Gastrocnemius medialis (tissue), 4 donors: ENCODE results near the gene TRIM61. TPM values are rescaled to one million over a fixed set of nuclear protein-coding genes. Genes with fewer than 3 reads are reported as not detected.
"Not testable (repeated sequence)": the region's sequence is repeated elsewhere in the genome, so short reads cannot be mapped to it uniquely, and the experiment has no call there.

ENCODE experiments used
- ATAC-seq, 2 donors: fragments of 150-250 bp; one replicate each; pipeline ENCODE4 v1.9.1; 2016
- DNase-seq, 2 donors: peaks; one replicate each; pipeline ENCODE4 v3.0.0-alpha.2; 2019
- H3K27ac ChIP-seq, 4 donors: fragments of 200-600 bp; sonication (generic); 1 replicate in 1 of 4; 2 replicates in 3 of 4; pipeline ENCODE4 v1.5.1; 2016 to 2018; ENCODE audit warnings: mild to moderate bottlenecking in 2 of 4, moderate library complexity in 1 of 4
- H3K27me3 ChIP-seq, 3 donors: fragments of 200-600 bp; sonication (generic) in 2 of 3; 1 replicate in 1 of 3; 2 replicates in 2 of 3; pipeline versions ENCODE4 v1.5.1 to v1.6.0; 2016 to 2019; ENCODE audit warnings: mild to moderate bottlenecking in 1 of 3, moderate library complexity in 1 of 3
- H3K36me3 ChIP-seq, 2 donors: fragments of 200-600 bp; sonication (generic) in 1 of 2; one replicate each; pipeline ENCODE4 v1.5.1; 2017 to 2018
- H3K4me1 ChIP-seq, 2 donors: fragments of 200-600 bp; sonication (generic) in 1 of 2; one replicate each; pipeline ENCODE4 v1.5.1; 2016 to 2017; ENCODE audit warnings: mild to moderate bottlenecking in 2 of 2
- H3K4me3 ChIP-seq, 4 donors: fragments of 200-600 bp; sonication (generic) in 3 of 4; 1 replicate in 1 of 4; 2 replicates in 3 of 4; pipeline ENCODE4 v1.5.1; 2016 to 2019; ENCODE audit warnings: mild to moderate bottlenecking in 2 of 4
- H3K9me3 ChIP-seq, 3 donors: fragments of 200-600 bp; sonication (generic) in 2 of 3; 1 replicate in 1 of 3; 2 replicates in 2 of 3; pipeline ENCODE4 v1.5.1; 2016 to 2019
- POLR2A ChIP-seq, 2 donors: fragments of 450-650 bp; IDR thresholded peaks; one replicate each; pipeline ENCODE4 v1.6.1; 2017; ENCODE audit warnings: antibody characterized with exemption in 2 of 2, mild to moderate bottlenecking in 2 of 2, moderate library complexity in 2 of 2
- in situ Hi-C, 4 donors: fragments of 200-750 bp; cut with MboI; loops; one replicate each; pipeline versions ENCODE4 v1.15.0 to v1.8.0; 2017; ENCODE audit warnings: low sequenced_read_pairs in 4 of 4
- intact Hi-C: fragments of 100-400 bp; cut with DNase I; formaldehyde crosslinking; loops from one replicate; pipeline ENCODE4 v1.15.1; 2023; ENCODE audit warnings: low total_unique reads
- total RNA-seq, 4 donors: library from RNA; depleted of rRNA; stranded (reverse); fragments of >200 nt; gene quantifications; one replicate each; pipeline versions ENCODE4 v1.1.0 to v1.2.3, GENCODE V29; 2016
- TF ChIP-seq, protein P1 (sequence below), 5 experiments: fragments of 450-650 bp in 3 of 5; fragments of 200-600 bp in 2 of 5; sonication (generic) in 2 of 5; IDR thresholded peaks in 4 of 5; conservative IDR thresholded peaks in 1 of 5; 1 replicate in 4 of 5; 2 replicates in 1 of 5; pipeline ENCODE4 v1.5.1; 2016 to 2019; ENCODE audit warnings: antibody characterized with exemption in 5 of 5, mild to moderate bottlenecking in 3 of 5, moderate library complexity in 3 of 5

The TRIM61 gene
- total RNA-seq, 4 donors from 2014 or later: 0.46 TPM; not detected in 3

DNA sequence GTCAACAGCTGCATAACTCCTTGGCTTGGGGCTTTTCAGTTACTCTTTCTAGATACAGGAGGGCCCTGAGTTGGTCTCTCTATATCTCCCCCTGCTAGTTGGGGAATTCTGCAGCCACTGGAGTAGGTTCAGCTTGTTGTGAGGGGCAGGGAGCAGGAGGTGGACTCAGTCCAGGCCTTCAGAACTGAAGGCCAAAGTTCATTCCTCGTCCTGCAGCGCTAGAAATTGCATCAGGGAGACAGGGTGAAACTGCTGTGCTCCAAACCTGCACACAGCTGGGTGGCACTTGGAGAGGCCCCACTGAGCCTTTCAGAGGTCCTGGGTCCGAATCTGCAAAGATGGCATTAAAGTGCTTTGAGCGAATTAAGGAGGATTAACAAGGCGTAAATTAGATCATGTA lies 29.4 kb upstream of the TRIM61 start:
- Histone ChIP-seq H3K4me3 (no peak overlapping the region), H3K9me3 (no peaks in the 10 kb centered on the region), H3K27me3 (no peaks in the 10 kb centered on the region), H3K36me3 (no peaks in the 10 kb centered on the region), H3K4me1 (no peaks in the 10 kb centered on the region), H3K27ac (no peak overlapping the region)
- ATAC-seq: no peak
- in situ Hi-C loops: no loop called here
- DNase-seq: no peak
- intact Hi-C loops: no loop called here
- TF ChIP-seq, protein P1, sequence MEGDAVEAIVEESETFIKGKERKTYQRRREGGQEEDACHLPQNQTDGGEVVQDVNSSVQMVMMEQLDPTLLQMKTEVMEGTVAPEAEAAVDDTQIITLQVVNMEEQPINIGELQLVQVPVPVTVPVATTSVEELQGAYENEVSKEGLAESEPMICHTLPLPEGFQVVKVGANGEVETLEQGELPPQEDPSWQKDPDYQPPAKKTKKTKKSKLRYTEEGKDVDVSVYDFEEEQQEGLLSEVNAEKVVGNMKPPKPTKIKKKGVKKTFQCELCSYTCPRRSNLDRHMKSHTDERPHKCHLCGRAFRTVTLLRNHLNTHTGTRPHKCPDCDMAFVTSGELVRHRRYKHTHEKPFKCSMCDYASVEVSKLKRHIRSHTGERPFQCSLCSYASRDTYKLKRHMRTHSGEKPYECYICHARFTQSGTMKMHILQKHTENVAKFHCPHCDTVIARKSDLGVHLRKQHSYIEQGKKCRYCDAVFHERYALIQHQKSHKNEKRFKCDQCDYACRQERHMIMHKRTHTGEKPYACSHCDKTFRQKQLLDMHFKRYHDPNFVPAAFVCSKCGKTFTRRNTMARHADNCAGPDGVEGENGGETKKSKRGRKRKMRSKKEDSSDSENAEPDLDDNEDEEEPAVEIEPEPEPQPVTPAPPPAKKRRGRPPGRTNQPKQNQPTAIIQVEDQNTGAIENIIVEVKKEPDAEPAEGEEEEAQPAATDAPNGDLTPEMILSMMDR (IDR thresholded peaks at IDR 0.05 in 4 of 5, conservative IDR thresholded peaks at IDR 0.05 in 1 of 5): no peak
- TF ChIP-seq POLR2A (IDR thresholded peaks at IDR 0.05): no peak

DNA sequence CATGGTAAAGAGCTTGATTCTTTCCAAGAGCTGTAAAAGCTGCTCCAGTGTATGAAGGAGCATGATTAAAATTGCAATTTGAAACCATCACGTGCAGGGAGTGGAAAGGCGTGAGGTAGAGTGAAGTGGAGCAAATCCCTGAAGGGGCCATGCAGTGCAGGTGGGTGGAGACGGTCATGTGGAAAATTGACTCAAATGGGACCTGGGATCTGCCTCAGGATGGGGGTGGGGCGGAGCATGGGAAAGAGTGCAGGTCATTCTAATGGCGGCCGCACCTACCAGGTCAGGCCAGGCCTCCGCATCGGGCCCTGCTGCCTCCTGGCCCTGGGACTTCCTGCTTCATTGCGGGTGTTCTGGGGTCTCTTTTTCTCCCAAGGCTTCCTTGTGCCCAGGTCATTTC lies 29.0 kb upstream of the TRIM61 start:
- Histone ChIP-seq H3K27ac (no peak overlapping the region), H3K4me1 (no peaks in the 10 kb centered on the region), H3K4me3 (no peak overlapping the region), H3K36me3 (no peaks in the 10 kb centered on the region), H3K27me3 (no peaks in the 10 kb centered on the region), H3K9me3 (no peaks in the 10 kb centered on the region)
- no peak for ATAC-seq
- in situ Hi-C loops: no loop called here
- DNase-seq: no peak
- intact Hi-C loops: no loop called here
- TF ChIP-seq, protein P1 (IDR thresholded peaks at IDR 0.05 in 4 of 5, conservative IDR thresholded peaks at IDR 0.05 in 1 of 5): no peak
- no peak for TF ChIP-seq POLR2A (IDR thresholded peaks at IDR 0.05)

DNA sequence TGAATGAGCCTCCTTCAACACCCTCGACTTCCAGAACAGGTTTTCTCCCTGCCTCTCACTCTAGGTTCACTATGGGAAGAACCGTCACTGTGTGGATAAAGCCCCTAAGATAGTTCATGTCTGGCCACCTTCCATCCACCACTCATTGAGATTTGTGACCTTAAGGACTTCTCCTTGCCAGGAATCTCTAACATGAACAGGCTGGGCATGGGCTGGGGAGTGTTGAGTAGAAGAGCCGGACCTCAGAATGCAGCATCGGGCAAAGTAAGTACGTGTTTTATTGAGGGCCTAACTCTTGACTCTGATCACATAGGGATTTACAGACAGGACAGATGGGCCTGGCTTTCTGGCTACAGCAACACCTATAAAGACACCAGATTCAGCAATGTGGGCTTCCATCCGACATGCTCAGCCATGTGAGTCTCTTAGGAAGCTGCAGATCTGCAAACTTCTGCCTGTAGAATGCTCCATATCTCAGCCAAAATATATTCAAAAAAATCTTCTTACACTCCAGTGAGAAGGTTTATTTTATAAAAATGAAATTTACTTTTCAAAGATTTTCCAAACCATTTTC lies 28.0 kb upstream of the TRIM61 start:
- no peak overlapping the region for H3K27ac ChIP-seq
- H3K36me3 ChIP-seq: no peaks in the 10 kb centered on the region
- H3K27me3 ChIP-seq: no peaks in the 10 kb centered on the region
- in situ Hi-C loops: no loop called here
- intact Hi-C loops: no loop called here
- no peaks in the 10 kb centered on the region for H3K9me3 ChIP-seq
- H3K4me1 ChIP-seq: no peaks in the 10 kb centered on the region
- ATAC-seq (no peak), DNase-seq (no peak)
- no peak for TF ChIP-seq POLR2A (IDR thresholded peaks at IDR 0.05)
- TF ChIP-seq, protein P1 (IDR thresholded peaks at IDR 0.05 in 4 of 5, conservative IDR thresholded peaks at IDR 0.05 in 1 of 5): no peak
- H3K4me3 ChIP-seq: no peak overlapping the region

DNA sequence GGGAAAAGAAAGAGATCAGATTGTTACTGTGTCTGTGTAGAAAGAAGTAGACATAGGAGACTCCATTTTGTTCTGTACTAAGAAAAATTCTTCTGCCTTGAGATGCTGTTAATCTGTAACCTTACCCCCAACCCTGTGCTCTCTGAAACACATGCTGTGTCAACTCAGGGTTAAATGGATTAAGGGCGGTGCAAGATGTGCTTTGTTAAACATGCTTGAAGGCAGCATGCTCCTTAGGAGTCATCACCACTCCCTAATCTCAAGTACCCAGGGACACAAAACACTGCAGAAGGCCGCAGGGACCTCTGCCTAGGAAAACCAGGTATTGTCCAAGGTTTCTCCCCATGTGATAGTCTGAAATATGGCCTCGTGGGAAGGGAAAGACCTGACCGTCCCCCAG lies 24.5 kb upstream of the TRIM61 start:
- H3K27me3 ChIP-seq, H3K27ac ChIP-seq, H3K9me3 ChIP-seq, H3K4me3 ChIP-seq, H3K36me3 ChIP-seq, ATAC-seq, intact Hi-C loops, DNase-seq, in situ Hi-C loops, H3K4me1 ChIP-seq: not testable (repeated sequence)

DNA sequence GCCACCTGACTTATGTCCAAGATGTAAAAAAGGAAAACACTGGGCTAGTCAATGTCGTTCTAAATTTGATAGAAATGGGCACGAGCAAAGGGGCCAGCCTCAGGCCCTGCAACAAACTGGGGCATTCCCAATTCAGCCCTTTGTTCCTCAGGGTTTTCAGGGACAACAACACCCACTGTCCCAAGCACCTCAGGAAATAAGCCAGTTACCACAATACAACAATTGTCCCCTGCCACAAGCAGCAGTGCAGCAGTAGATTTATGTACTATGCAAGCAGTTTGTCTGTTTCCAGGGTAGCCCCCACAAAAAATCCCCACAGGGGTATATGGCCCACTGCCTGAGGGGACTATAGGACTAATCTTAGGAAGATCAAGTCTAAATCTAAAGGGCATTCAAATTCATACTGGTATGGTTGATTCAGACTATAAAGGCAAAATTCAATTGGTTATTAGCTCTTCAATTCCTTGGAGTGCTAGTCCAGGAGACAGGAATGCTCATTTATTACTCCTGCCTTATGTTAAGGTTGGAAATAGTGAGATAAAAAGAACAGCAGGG lies 21.1 kb upstream of the TRIM61 start:
- H3K27me3 ChIP-seq, in situ Hi-C loops, ATAC-seq, H3K4me3 ChIP-seq, H3K9me3 ChIP-seq, H3K4me1 ChIP-seq, H3K36me3 ChIP-seq, DNase-seq, intact Hi-C loops, H3K27ac ChIP-seq: not testable (repeated sequence)

DNA sequence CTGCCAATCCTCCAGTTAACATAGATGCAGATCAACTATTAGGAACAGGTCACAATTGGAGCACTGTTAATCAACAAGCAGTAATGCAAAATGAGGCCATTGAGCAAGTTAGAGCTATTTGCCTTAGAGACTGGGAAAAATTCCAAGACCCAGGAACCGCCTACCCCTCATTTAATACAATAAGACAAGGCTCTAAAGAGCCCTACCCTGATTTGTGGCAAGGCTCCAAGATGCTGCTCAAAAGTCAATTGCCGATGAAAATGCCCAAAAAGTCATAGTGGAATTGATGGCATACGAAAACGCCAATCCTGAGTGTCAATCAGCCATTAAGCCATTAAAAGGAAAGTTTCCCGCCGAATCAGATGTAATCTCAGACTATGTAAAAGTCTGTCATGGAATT lies 20.5 kb upstream of the TRIM61 start:
- Histone ChIP-seq H3K27ac (no peak overlapping the region), H3K9me3 (no peaks in the 10 kb centered on the region), H3K4me1 (no peaks in the 10 kb centered on the region), H3K4me3 (no peak overlapping the region), H3K36me3 (no peaks in the 10 kb centered on the region), H3K27me3 (no peaks in the 10 kb centered on the region)
- ATAC-seq (no peak), DNase-seq (no peak)
- in situ Hi-C loops (no loop called here), intact Hi-C loops (no loop called here)
- no peak for TF ChIP-seq POLR2A (IDR thresholded peaks at IDR 0.05)
- TF ChIP-seq, protein P1 (IDR thresholded peaks at IDR 0.05 in 4 of 5, conservative IDR thresholded peaks at IDR 0.05 in 1 of 5): no peak
